GM18508 (cell line): ENCODE data around the gene FKBP8.

Experiments used
- ATAC-seq: cut with Tn5 transposase; IDR thresholded peaks from one replicate; pipeline ENCODE4 v1.9.1; 2021; ENCODE audit warnings: moderate number of reproducible peaks; ENCODE audit not compliant: insufficient read depth, unreplicated experiment

The FKBP8 gene

DNA sequence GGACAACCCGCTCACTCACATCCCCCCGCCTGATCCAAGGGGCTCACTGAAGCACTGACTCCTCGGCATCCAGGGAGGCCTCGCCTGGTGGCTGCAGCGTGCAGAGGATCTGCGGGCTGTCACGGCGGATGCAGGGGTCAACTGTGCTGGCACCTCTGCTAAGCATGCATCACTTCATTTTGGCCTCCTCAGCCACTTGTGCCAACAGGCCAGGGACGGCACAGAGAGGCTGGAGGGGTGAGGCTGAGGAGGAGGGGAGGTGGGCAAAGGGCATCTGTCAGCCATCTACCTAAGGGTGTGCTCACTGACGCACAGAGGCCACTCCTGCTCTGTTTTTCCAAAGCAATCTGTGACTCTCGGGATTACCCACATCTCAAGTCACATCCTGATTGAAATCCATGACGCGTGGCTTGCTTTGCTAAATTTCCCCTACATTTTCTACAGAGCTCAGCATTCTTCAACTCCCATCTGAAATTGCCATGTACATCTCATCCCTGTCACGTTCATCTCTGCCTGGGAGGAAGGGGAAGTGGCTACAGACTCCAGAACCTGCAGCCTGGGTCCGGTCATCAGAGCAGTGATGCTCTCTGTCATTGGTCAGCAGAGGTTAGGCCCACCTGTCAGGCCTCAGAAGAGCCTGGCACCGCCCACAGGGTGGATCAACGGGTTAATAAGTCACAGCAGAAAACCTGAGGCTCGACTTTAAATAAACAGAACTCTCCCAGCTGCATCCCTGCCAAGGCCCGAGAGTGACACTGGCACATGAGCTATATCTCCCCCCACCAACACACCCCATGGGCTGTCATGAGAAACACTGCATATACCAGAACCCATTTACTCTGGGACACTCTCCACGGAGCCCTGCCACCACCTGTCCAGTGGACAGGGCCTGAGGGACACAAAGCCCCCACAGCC is 39.1 kb downstream of the FKBP8 start:
- ATAC-seq = no peak

DNA sequence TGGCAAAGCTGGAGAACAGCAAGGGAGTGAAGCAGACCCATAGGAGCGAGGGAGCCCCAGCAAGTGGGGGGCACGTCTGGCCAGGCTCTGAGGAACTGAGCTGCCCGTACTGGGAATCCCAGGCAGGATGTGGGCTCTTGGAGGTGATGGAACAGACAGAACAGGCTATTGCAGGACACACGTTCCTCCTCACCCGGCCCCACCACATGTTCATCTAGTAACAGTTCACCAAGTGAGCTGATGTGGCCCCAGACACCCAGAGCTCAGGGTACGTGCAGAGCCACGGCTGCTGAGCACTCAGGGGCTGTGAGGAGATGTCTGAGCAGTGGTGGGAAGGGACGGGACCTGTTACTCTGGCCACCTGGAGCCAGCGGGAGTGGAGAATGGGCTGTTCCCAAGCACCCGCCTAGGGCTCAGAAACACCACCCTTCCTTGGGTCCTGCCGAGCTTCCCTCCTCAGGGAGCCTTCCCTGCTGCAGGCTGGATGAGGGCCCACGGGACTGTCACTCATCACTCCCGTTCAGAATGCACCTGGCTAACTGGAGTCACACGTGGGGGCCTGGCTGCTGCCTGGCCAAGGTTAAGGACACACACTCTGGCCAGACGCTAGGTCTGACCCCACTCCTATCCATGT is 39.9 kb downstream of the FKBP8 start:
- no peak for ATAC-seq

DNA sequence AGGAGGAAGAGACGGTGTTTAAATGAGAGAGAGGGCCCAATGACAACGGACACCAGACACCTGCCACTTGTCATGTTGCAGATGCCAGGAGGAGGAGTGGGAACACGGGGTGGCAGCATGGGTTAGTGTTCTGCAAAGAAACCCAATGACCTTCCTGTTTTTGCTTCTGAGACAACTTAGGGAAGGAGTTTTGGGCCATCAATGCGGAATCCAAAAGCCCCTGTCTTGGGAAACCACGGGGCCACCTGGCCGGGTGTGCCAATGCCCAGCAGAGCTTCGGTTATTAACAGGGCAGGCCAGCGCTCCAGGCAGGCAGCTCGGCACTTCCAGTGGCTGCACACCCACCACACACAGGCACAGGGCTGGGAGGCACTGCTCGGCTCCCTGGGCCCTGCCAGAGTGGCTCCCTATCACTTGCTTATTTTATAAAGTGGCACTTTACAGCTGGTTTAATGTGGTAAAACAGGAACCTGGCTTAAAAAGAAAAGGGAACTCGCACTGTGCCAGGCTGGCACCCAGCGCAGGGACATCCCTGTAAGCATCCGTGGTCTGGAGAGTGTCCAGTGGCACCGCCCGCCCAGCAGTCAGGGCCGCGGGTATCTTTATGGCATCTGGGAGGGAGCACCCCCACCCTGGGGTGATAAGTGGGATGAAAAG is 40.6 kb downstream of the FKBP8 start:
- ATAC-seq = no peak

DNA sequence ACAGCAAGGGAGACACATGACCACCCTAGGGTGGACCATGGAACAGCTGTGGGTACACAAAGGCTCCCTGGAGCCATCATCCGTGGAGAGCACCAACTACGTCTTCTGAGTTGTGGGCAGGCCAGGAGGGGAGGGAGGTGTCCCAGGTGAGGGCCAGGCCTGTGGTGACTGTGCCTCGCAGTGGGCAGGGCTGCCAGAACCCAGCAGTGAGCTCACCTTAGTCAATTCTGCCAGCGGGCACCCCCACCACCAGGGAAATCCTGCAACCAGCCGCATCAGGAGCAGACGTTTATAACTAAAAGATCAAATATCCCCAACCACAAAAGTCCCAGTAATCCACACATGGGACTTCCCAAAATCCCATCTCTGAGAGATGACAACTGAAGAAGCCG is 41.1 kb downstream of the FKBP8 start:
- no peak for ATAC-seq

DNA sequence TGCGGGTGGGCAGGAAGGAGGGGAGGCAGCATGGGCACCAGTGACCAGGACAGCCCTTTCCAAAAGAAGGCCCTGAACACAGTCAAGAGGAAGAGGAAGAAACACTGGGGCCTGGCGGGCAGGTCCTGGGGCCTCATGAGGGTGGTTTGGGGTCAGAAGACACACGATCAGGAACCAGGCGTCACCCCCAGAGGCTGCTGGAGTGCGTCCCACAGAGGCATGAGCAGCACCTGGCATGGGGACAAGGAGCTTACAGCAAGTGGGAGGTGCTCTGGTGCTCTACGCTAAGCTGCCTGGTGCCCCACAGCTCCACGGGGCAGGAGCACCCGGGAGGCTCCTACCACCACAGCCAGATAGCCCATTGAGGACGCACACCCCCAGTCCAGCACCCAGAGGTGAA is 41.5 kb downstream of the FKBP8 start:
- no peak for ATAC-seq

DNA sequence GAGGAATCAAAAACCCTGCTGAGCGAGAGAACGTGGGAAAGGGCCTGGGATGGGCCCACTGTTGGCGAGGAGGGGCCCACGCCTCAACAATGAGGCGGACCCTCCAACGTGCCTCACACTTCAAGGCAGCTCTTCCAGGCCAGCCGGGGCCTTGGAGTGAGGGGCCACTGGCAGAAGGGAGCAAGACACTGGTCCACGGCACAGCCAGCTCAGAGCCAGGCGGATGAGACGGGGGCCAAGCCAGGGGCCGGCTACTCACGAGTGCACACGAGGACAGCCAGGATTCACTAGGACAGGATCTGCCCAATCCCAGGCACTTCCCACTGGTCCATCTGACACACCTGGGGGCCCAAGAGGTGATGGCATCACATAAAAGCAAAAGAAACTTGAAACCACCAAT is 42.0 kb downstream of the FKBP8 start:
- no peak for ATAC-seq

DNA sequence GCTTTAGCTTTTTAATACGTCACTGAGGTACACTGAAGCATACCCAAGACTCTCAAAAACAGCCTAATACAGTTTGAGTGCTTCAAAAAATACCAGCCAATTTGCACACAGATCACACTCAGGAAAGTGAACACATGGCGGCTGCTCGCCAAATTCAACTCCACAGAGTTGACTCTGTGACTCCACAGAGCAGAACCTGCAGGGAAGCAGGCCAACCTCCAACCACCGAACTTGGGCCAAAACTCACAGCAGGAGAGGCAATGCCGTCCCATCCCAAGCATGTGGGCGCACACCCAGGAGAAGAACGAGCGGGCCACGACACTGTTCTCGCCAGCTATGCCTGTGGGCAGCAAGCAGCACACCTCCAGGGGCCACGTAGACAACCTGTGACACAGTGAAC is 42.6 kb downstream of the FKBP8 start:
- ATAC-seq = no peak

DNA sequence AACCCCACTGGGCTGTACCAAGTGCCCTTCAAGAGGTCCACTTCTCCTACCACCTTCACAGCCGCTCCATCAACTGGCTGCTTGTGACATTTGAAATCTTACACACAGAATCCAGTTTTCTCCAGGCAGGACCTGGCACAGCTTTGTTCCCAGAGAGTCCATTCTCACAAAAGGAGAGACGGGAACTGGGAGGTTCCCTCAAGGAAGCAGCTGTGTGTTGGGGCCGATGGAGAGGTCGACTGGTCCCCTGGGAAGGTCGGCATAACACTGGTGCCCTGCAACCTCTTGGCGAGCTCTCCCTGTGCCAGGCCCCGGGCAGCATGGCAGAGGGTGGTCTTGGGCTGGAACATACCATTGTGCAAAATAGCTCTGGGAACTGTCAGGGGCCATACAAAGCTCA is 43.0 kb downstream of the FKBP8 start:
- no peak for ATAC-seq

DNA sequence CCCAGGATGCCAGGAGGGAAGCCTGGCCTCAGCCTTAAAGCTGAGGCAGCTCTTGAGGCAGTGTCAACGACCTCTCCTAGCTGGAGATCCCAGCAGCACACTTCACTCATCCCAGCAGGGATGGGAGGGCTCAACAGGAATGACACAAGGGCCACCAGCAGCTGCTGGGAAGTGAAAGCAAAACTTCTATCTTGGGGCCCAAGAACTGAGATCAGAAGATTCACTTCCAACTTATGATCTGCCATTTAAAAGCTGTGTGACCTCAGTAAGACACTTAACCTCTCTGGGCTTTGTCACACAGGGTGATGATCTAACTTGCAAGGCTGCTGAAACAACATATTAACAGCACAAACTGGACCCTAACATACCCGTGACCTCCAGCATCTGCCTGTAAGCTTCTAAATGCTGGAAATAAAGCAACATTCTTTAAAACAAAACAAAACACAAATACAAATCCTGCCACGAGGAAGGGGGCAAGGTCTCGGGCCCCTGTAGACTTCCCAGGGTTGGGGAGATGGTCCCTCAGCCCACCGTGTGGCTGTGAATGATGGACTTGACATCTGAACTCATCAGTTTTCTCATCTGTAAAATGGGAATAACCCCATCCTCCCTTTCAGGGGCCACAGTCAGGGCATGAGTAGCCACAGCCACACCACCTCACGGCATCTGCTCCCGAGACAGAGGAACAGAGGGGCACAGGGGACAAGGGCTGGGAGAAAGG is 44.2 kb downstream of the FKBP8 start:
- no peak for ATAC-seq

DNA sequence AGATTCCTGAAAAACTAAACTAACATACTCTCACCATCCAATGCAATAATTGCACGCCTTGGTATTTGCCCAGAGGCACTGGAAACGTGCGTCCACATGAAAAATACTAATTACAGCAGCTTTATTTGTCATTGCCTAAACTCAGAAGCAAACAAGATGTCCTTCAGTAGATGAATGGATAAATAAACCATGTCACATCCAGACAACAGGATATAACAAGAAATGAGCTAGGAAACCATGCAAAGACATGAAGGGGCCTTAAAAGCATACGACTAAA is 46.5 kb downstream of the FKBP8 start:
- no peak for ATAC-seq

DNA sequence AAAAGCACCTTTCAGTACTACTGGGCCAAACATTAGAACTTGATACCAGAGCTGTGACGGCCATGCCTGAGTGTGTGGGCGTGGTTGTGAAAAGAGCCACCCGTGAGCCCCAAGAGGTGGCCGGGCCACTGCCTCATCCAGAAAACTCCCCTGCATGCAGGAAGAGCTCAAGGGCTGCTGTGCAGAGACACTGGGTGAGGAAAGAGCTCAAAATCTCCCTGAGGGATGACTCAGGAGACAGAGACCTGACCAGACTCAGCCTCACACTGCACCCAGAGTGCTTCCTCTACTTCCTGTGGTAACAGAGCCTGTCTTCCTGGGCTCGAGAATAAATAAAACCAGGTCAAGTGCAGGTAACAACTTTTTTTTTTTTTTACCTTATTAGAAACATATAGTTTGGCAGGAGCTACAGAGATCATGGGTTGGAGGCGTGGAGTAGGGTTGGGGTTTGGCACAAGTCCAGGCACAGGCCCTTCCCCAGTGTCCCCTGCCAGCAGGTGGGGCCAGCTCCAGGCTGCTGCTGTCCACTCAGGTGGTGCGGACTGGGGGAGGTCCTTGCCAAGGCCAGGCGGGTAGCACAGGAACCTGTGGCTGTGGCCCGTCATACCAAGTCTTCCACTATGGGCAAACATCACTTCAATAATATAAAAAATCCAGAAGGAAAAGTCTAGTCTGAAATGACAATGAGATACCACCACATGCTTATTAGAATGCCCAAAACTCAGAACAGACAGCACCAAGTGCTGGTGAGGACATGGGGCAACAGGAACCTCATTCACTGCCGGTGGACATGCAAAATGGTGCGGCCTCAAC is 47.0 kb downstream of the FKBP8 start:
- ATAC-seq = no peak

DNA sequence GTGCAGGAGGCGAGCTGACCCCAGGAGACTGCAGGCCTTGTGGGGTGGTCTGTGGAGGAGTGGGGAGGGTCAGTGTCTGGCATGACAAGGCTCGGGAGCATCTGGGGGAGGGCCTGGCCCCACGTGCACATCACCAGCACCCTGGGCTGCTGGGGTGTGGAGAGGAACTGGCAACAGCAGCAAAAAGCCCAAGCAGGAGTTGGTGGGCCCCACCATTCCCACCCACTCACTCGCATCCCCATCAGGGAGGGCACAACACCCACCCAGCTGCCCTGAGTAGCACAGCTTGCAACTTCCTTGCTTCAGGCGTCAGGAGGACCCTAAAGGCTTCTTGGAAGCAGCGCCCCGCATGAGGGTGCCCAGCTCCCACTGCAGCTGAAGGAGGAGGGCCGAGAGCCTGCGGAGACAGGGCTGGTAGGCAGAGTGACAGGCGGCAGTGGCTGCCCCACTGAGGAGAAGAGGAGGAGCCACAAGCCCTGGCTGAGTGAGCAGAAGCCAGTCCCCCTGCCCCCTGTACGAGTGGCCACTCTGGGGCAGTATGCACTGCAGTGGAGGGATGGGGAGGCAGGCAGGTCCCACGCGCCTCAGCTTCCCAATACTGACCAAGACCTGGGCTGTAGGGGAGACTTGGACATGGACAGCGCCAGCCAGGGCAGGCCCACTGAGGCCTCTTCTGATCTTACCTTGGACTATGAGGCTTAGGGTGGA is 48.0 kb downstream of the FKBP8 start:
- ATAC-seq = no peak

DNA sequence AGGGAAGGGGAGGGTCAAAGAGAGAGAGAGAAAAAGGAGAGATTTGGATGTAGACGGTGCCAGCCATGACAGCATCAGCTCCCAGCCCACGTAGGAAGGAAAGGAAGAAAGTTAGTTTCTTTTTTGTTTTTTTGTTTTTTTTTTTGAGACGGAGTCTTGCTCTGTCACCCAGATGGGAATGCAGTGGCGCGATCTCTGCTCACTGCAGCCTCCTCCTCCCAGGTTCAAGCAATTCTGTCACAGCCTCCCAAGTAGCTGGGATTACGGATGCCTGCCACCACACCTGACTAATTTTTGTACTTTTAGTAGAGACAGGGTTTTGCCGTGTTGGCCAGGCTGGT is 49.1 kb downstream of the FKBP8 start:
- ATAC-seq = no peak

DNA sequence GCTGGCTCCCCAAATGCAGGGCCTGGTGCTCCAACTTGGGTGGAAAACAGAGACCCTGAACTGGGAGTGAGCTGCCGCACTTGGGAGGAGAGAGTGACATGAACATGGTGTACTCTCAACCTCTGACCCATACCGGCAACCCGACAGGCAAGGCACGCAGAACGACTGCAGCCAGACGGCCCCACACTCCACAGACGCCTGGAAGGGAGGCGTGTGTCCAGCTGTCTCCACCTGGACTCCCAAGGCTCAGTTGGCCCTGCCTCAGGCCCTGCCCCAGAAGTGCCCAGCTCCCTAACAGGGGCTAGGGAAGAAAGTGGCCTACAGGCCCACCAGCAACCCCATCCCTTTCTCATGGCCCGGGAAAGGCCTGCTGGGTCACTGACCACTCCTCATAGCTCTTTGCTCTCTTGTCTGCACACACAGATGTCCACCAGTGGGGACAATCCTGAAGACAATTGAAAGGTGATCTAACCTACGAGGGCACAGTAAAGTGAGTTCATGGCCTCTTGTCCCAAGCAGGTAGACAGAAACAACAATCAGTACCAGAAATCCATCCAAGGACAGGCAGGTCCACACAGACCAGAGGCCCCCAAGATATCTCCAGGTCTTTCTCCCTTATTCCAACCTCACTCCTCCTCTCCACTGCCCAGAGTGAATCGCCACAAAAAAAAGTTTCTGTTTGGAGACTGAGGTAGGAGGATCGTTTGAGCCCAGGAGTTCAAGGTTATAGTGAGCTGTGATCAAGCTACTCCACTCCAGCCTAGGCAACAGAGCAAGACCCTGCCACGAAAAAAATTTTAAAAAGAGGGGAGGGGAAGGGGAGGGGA is 49.7 kb downstream of the FKBP8 start:
- no peak for ATAC-seq

DNA sequence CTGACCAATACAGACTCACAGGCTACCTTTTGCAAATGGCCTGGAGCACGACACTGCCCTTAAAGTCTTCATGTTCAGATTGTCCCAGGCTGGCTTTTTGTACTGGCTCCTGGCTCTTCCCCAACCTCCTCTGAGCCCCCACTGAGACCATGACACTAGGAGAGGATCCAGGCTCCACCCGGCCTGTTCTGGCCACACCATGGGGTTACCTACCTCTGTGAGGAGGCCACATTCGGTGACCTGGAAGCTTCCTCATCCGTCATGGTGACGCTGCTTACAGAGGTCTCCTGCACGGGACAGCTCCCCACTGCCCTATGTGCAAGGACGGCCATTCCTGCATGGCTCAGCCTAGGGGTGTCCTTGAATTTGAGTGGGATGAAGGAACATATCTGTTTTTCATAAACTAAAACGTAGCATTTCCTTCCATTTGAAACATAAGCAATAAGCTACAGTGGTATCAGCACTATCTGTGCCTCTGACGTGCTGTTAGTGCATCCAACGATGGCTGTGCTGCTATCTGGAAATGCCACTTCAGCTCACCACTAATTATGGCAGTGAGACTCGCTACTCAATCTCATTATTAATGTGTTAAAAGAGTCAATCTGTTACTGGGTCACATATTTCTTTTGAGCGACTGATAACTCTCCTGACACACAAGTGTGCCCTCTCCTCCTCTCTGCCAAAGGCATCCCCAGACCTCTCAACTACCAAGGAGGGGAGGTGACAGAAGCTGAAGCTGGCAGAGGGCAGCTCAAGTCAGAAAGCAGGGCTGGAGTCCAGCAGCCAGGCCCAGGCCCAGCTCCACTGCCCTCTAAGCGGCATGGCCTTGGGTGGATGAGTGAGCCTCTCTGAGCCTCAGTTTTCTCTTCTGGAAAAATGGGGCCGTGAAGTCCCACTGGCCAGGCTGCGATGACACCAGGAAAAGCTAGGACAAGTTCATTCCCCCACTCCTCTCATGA is 51.1 kb downstream of the FKBP8 start:
- ATAC-seq = no peak

DNA sequence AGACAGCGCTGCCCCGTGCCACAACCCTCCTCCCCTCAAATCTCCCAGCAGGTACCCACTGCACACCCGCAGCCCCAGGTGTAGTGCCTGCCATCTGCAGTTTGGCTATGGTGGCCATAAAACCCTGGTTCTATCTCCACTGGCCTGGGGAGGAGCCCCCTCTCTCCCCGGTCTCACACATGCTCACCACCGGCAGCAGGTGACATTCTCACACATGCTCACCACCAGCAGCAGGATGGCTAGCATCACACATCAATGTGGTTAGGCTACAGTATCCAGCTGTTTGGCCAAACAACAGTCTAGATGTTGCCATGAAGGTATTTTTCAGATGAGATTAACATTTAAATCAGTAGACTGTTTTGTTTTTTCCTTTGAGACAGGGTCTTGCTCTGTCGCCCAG is 52.6 kb downstream of the FKBP8 start:
- ATAC-seq = no peak

DNA sequence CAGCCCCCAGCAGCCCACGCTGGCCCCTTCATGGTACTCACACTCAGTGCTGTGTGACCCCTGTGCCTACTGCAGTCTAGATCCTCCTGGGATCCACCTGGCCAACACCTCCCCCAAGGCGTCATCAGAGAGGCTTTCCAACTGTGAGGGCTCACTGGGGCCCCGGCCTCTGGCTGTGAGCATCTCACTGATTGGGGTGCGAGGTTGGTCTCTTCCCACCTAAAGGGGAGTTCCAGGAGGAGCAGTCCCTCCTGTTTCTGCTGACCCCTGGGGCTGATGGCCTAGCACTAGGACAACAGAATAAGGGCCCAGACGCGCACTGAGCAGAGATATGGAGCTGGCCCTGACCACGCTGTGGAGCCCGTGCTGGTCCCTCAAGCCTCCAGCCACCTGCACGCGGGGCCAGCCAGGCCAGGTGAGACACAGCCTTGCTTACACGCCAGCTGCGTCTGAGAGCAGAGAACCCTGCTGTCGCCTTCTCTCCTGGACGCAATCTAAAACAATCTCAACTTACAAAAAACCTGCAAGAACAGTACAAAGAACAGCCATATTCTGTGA is 53.7 kb downstream of the FKBP8 start:
- no peak for ATAC-seq
